NCI-H2029 (cell line): ENCODE results near the gene TEX101.
A peak's percentile ranks its signal among the peaks of the same experiment; 100 is the strongest.

Experiments used
- DNase-seq: peaks from one replicate; lab custom pipeline; 2025; lab: John Stamatoyannopoulos, UW

TEX101 gene

DNA sequence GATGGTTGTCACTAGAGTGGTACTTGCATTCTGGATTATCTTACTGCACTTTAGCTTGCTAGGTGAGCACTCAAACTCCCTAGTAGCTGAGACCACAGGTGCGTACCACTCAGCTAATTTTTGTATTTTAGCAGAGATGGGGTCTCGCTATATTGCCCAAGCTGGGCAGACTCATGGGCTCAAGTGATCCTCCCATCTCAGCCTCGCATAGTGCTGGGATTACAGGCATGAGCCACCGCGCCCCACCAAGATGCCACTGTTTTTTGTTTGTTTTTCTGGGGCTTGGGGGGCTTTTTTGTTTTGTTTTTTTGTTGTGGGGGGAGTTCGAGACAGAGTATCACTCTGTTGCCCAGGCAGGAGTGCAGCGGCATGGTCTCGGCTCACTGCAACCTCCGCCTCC lies 33.0 kb downstream of the TEX101 start:
- no peak for DNase-seq

DNA sequence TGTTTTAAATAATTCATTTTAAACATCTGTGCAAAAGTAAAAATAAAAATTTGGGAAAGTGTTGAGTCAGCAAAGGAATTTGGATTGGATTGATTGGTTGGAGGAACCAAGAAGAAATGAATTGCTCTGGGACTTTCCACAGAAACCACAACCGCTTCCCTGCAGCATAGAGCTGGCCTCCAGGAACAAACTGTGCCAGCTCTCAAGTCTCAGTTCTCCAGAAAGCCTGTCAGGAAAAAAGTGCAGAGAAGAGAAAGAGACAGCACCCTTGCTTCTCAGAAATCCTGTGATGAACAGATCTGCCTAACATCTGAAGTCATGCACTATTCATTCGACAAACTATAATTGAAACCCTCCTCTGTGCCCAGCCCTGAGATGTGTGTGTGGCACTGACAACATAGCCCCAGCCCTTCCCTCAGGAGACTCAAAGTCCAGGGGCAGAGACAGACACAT lies 35.9 kb downstream of the TEX101 start:
- no peak for DNase-seq

DNA sequence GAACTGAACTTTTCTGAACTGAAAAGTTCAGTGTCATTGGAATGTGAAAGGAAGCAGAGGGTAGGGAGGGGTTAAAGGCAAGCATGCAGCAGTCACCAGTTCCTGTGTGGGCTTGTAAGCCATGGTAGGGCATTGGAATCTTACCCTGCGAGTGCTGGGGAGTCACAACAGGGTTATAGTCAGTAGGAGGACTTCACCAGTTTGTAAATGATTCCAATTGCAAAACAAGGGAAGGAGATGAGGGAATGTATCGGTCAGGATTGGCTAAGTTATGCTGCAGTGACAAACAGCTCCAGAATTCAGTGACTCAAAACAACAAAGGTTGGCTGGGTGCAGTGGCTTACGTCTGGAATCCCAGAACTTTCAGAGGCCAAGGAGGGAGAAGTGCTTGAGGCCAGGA lies 37.9 kb downstream of the TEX101 start:
- no peak for DNase-seq

DNA sequence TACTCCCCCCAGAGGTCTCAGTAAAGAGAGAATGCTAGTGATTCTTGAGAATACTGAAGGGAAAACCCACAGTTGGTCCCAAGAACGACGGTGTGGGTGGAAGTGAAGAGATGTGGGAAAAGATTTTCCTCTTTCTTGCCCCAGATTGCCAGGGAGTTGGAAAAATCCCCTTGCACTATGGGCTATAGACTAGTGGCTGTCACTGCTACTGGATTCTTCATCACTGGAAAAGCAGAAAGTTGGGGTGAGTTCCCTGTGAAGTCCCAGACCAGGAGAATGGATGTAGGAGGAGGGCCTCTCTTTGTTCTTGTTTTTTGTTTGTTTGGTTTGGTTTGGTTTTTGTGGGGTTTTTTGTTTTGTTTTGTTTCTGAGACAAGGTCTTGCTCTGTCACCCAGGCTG lies 39.3 kb downstream of the TEX101 start:
- no peak for DNase-seq

DNA sequence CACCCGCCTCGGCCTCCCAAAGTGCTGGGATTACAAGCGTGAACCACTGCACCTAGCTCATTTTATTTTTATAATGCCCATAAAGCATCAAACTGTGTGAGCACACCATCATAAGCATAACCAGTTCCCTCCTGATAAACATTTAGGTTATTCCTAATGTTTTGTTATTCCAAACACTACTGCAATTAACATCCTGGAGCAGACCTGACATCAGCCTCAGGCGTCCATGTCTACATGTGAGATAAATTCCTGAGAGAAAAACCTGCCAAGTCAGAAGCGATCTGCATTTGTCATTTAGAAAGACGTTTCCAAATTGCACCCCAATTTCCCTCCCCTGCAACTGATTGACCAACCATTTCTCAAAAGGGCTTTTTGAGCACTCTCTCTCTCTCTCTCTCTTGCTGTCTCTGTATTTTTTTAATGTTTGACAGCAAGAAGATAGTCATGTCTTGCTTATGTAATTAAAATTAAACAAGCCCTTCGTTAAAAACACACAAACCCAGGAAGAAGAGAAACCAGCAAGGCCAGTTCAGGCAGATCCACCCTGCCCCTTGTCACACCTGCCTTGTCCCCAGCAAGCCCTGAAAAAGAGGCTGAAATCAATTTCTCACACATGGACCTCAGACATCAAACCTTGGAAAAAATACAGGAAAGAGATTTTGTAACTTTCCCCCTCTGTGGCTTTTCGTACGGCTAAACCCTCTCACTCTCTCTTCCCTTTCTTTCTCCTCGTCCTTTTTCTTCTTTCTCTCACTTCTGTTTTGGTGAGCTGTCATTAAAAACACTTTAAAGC lies 40.8 kb downstream of the TEX101 start:
- no peak for DNase-seq

DNA sequence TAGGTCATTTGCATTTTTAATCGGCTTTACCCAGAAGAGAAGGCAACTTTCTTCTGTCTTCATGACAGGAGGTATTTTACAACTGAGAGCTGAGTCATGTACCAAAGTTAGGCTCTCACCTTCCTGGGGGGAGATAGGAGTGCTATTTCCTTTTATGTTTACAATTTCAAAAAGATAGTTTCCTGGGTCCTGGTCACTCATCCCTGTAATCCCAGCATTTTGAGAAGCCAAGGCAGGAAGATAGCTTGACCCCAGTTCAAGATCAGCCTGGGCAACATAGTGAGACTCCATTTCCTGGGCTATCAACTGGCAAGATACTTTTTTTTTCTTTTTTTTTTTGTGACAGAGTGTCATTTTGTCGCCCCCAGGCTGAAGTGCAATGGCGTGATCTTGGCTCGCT lies 43.1 kb downstream of the TEX101 start:
- DNase-seq = no peak

DNA sequence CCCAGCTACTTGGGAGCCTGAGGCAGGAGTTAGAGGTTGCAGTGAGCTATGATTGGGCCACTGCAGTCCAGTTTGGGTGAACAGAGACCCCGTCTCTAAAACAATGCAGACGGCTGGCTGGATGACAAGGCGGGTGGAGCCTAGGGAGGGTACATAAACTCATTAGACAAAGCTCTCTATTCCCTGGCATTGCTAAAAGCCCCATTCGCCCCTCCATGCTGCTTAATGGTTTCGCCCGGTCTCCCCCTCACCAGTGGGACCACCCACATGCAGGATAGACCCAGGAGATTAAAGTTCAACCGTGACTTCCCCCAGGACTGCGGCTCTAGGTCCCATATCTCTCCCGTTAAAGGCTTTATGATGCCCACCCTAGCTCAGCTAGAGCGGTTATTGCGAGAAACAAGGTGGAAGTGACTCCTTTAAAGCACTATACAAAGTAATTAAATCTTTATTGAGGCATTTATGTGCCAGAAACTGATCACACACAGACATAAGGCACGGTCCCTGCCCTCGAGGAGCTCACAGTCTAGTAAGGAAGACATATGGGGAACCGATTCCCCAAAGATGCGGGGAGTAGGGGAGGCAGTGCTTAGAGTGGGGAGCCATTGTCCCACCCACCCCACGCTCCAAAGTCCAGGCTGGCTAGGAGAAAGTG lies 45.8 kb downstream of the TEX101 start:
- no peak for DNase-seq

DNA sequence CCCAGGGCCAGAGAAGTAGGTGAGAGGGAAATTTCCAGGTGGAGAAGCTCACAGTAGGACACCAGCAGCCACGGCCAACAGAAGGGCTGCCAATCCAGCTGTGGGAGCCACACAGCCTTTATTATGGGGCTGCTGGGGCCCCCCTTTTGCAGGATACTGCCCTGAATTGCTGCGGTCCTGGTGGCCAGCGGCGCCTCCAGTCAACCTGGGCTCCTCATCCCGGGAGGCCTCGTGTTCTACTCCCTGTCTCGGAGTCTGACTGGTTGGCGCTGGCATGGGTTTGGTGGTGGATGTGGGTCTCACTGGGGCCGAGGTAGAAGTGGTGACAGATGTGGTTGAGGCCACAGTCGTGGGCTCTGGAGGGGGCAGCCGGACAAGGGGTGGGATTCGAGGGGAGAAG lies 46.6 kb downstream of the TEX101 start:
- no peak for DNase-seq

DNA sequence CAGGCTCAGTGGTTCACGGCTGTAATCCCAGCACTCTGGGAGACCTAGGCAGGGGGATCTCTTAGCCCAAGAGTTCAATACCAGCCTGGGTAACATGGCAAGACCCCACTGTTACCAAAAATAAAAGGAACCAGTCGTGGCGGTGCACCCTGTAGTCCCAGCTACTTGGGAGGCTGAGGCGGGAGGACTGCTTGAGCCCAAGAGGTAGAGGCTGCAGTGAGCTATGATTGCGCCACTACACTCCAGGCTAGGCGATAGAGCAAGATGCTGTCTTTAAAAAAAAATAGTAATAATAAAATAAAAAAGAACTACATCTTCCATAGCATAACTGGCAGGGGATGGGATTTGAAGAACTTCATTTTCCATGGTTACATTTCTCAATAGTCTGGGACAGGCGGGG lies 47.7 kb downstream of the TEX101 start:
- no peak for DNase-seq

DNA sequence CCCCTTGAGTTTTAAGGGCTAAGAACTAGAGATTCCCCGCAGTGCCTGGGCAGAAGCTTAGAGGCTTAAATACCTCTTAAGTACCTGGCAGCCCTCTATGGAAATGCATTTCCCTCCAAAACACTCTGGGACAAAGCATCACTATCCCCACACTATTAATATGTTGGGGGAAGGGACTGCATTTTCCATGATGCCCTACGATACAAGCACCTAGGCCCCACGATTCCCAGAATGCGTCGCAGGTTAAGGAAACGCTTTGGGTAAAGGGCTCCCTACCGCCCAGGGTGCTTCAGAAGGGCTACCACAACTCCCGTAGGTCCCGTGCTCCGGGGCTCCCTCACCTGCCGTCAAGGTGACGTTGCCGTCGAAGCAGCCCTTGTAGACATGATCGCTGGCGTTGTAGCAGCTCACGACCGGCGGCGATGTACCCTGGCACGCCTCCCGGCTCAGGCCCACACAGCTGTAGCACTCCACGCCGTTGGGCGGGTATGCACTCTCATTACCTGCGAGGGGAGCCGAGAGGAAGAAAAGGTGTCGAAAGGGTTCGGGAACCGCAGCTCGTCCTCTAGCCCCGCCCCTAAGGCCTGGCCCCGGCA lies 48.2 kb downstream of the TEX101 start:
- no peak for DNase-seq

DNA sequence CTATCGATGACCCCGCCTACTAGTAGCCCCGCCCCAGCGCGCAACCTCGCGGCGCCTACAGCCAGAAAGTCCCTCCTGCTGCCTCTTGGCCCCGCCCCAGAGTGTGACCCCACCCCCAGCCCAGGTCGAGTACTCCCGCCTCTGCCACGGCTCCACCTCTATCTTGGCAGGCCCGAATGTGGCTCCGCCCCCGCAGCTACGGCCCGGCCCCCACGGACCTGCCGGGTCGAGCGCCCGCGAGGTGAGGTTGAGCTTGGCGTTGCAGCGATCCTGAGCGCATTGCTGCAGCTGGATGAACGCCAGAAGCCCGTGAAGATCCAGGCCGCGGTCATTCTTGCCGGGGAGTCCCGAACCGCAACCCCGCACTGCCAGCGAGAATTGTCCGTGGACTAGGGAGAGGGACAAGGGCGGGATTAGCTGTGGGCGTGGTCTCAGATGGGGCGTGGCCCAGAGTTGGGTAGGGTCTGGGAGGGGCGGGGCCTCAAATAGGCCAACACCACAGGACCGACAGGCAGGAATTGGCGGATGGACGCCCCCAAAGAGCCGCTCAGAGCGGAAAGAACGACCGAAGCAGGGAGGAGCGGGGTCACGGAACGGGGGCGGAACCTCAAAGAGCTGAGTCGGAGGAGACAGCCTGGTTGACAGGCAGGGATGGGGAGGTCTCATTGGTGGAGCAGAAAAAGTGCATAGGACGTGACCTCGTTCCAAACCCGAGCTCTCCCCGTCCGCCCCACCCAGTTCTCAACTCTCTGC lies 48.9 kb downstream of the TEX101 start:
- peak; percentile 97 for DNase-seq

DNA sequence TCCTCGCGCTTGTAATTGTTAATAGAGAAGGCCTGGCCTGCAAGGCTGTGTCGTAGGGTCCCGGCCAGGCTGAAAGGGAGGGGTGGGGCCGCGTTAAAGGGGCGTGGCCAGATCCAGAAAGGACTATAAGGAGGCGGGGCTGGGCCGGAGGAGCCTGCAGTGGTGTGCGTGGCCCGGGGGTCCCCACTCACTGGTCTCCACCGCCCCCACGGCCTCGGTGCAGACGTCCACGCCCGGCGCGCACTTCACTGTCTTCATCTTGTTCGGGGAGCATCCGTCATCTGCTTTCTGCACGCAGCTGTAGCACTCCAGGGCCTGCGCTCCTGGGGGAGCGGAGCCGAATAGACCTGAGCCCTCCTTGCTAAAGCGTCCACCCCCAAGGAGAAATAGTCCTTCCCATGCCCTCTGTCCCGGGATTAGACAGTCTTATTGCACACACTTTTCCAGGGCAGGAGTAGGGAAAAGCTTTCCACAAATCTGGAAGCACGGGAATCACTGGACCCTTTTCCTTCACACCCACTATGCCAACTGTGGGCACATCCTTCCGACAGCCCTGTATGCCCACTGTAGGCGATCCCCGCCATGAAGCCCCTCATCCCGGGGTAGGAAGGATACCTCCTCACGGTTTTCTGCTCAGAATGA lies 49.6 kb downstream of the TEX101 start:
- peak; percentile 45 for DNase-seq

DNA sequence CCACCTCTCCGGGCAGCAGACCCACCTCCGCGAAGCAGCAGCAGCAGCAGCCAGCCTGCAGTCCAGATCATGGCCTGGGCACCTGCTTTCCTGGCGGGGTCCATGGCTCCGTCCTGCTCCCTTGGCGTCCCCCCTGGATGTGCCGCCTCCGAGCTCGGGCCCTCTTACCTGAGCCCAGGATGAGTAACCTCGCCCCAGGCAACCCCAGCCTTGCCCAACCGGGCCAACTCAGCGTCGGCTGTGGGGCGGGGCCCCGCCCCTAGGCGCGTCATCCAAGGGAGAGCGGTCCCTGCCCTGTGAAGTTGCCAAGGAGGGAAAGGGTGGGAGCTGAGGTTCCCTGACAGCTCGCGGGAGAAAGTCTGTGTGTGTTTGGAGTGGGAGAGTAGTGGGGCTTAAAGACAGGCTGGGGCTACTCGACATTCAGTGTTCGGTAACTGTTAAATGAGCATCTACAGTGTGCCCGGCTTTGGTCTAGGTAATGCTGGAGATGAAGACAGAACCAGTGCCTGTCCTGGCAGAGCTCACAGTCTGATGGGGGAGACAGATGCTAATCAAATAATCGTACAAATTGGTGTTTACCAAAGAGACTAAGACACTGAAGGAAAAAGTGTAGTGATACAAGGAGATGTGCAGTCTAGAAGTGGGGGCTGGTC lies 50.9 kb downstream of the TEX101 start, which contains the start of gene LYPD3:
Gene LYPD3 (minus strand): TSS at position 141 of the 653 bp plus-strand sequence. CDS start 37 bp downstream, at position 104.
- DNase-seq = no peak

DNA sequence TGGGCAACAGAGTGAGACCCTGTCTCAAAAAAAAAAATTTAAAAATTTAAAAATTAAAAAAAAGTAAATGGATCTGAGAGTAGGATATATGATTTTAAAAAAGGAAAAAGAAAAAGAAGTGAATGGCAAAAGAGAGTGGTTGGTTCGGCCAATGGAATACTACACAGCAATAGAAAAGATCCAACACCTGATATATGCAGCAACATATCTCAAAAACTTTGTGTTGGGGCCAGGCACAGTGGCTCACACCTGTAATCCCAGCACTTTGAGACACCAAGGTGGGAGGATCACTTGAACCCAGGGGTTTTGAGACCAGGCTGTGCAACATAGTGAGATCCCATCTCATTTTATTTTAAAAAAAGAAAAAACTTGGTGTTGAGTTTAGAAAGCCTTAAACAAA lies 52.1 kb downstream of the TEX101 start:
- no peak for DNase-seq

DNA sequence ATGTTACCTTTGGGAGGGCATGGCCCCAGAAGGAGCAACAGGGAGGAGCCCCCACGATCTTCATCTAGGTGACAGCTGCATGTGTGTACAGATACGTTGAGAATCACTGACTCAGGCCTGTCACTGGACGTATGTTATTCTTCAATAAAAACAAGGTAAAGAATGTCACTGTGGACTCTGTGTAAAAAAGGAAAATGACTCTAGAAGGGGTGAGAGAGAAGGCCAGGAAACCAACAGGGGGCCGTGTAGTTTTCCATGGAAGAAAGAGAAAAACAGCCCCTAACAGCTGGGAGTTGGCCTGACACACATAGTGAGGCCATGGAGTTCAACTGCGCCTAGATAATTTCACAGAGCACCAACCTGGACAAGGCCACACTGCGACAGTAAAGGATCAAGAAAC lies 52.6 kb downstream of the TEX101 start:
- DNase-seq = no peak

DNA sequence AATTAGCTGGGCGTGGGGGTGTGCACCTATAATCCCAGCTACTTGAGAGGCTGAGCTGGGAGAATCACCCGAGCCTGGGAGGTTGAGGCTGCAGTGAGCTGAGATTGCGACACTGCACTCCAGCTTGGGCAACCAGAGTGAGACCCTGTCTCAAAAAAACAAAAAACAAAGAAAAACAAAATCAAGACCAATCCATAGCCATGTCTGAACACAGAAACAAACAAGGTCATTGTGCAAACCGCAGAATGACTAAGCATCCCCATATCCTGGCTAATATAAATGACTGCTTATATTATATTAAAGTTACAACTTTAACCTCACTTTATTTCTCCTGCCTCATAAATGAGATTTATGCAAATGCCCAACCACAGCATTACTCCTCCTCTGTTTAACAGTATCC lies 53.0 kb downstream of the TEX101 start:
- no peak for DNase-seq
